G401.6 (cell line): ENCODE data around the gene IFNG.

Experiments
- FAIRE-seq: peaks from 2 replicates; lab custom pipeline; 2012; peaks lifted over from hg19 to GRCh38; lab: Jason Lieb, UNC

IFNG gene

DNA sequence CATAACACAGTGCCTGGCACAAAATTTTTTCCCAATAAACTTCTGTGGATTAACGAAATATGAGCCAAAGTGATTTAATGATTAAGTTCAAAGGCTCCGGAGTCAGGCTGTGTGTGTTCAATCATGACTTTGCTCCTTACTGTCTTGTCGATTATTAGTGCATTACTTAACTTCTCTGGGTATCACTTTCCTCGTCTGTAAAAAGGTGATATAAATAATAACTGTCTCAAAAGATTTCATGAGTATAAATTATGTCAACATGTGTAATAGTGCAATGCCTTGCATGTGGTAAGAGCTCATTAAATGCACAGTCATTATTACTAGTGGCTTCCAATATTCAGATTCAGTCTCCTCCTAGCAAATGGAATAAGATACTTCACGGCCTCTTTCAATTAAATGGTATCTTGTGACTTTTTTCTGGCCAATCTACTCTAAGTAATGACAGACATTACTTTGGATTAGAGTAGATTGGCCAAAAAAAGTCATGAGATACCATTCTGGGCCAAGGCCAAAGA lies 6.8 kb upstream of the IFNG start:
- no peak for FAIRE-seq

DNA sequence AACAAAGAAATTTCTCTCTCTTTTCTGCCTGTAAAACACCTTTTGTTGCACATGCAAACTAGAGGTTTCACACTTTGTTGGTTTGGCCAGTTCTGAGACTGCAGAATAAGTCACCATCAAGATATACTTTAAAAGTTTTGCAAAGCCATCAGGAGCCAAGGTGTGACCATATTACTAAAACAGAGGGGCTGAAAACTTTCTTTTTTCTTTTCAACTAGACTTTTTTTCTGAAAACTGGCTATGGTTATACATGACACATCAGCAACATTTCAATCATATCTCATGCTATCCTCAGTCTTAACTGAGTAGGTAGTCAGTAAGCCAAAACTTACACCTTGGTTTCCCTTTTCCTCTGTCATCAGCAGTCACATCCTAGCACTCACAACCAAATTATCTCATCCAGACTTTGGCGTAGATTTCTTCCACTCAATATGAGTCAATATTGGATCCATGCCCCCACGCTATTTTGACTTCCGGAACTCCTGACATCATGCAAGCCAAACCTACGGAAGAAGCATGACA lies 4.1 kb upstream of the IFNG start:
- no peak for FAIRE-seq

DNA sequence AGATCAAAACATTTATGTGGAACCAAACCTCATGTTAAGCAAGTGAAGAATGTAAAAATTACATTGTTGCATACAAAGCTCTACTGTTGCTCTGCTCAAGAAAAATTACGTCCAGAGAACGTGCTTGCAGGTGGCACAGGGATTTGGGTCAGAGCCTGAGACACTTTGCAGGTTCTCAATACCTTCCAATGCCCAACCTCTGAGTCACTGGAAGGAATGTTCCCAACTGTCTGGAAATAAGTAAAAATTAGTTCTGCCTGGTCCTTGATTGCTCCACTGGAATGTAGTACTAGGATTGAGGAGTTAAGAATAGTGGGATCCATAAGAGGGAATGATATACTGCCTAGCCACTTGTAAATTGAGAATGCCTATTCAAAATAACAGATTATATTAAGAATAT lies 2.8 kb upstream of the IFNG start:
- no peak for FAIRE-seq

DNA sequence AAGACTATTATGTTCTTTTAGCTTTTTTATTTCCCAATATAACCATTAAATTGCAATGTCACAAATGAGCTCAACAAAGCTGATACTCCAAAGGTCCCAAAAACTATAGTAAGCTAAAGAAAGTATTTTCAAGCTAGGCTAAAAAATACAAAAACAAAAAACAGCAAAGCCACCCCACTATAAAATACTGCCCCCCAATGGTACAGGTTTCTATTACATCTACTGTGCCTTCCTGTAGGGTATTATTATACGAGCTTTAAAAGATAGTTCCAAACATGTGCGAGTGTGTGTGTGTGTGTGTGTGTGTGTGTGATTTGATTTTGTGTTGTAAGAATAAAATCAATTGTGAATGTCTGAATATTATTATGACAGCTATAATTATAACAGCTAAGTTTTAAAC lies 1.1 kb downstream of the IFNG start:
- FAIRE-seq = peak; percentile 74

DNA sequence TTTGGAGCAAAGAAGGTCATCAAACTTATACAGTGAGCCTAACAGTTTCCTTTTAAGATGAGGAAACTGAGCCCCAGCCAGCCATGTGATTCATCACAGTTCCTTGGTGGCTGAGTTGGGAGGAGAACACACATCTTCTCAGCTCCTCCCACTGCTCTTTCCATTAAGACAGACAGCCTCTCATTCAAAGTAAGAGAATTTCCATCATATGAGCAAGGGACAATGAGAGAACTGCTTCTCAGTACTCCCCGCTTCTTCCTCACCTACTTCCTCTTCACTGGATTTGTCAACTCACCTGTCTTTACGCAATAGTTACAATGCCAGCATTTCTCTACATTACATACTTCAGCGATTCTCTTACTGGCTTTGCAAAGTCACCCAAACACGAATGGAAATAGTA lies 2.2 kb downstream of the IFNG start:
- FAIRE-seq = no peak

- FAIRE-seq = no peak
Observed at GRCh38 chr12:68156636-68157035, 2.9 kb downstream of the IFNG start.

- no peak for FAIRE-seq
Observed at GRCh38 chr12:68154779-68155178, 4.8 kb downstream of the IFNG start.

DNA sequence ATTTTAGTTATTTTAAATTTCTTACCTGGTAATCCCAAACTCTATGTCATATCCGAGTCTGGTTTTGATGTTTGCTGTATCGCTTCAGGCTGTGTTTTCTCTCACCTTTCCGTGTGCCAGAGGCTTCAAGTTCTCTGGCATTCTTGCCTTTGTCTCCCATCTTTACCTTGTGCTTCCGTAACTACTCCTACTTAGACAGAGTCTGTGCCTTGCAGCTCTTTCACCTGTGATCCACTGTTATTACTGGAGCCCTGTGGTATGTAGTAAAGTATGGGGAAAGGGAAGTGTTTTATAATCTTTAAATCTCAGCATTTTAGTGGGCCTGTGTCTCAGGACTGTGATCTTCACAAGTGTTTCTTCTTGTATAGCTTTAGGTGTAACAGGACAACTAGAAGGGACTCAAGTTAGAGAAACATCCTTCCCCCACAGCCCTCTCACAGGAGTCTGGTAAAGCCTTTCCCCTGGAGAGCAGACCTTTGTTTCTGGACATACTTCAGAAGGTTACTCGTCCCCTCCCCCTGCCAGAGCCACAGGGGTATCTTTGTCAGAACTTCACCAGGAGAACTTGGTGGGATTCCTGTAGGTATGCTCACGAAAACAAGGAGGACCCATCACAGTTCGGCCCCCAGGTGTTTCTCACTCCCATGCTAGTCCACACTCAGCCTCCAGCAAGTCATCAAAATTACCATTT lies 11.1 kb downstream of the IFNG start:
- FAIRE-seq = no peak

- FAIRE-seq = no peak
Observed at GRCh38 chr12:68140556-68140955, 19.0 kb downstream of the IFNG start.

- FAIRE-seq = no peak
Observed at GRCh38 chr12:68139941-68140340, 19.6 kb downstream of the IFNG start.

DNA sequence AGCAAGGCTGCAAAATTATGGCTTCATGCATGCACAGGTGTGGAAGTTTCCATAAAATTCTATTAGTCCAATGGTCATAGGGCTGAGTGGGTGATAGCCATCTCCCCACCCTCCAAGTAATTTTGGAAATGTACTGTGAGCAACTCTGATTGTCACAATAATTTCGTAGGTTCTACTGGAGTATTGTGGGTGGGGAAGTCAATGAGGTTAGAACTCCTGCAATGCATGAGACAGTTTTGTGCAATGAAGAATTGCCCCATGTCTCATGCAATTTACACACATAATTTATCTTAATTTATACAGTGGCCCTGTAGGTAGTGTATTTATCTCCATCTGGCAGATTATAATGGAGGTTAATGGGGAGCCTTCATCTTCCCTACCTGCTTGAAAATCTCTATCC lies 20.5 kb downstream of the IFNG start:
- FAIRE-seq = no peak

GRCh38 chr12:68138480-68138879 lies 21.1 kb downstream of the IFNG start:
- no peak for FAIRE-seq

DNA sequence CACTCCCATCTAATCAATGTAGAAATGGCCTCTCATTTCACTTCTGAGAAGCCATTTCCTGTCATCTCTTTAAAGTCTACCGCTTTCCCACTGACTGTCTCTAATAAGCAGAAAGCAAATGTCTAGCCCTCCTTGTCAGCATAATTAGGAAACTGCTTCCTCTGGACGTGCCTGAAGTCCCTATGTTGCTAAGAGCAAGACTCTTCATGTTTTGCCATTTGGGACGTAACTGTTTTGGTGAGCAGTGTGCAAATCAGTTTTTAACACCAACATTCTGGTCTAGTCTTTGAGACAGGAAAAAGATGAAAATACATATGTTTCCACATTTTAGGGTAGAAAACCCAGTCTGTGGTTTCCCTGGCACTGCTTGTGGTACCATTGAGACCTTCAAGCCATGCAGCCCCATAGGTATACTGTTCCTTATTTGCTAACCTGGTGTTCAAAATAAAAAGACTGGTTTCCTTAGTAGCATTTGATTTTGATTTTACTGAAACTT lies 22.2 kb downstream of the IFNG start:
- no peak for FAIRE-seq

GRCh38 chr12:68135520-68135919 lies 24.0 kb downstream of the IFNG start:
- FAIRE-seq = no peak

- FAIRE-seq = no peak
Observed at GRCh38 chr12:68131867-68132414, 27.6 kb downstream of the IFNG start.

GRCh38 chr12:68129979-68130378 lies 29.6 kb downstream of the IFNG start:
- no peak for FAIRE-seq

- FAIRE-seq = no peak
Observed at GRCh38 chr12:68122236-68122920, 37.2 kb downstream of the IFNG start.

- no peak for FAIRE-seq
Observed at GRCh38 chr12:68121143-68121542, 38.4 kb downstream of the IFNG start.

GRCh38 chr12:68119724-68120211 lies 39.8 kb downstream of the IFNG start:
- FAIRE-seq = no peak

DNA sequence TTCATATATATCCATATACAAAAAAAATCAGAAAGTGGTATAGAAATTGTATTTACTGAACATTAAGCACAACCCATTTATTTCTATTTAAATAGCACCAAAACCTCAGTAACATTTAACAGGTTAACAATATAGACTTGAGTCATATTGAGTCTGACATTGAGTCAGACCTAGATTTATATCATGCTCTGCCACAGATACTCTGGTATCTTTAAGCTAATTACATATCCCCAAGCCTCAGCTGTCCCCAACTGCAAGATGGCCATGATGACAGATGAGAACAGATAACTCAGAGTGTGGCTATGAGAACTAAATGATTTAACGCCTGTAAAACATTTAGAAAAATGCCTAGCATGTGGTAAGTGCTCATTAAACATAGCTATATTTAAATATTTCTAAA lies 40.3 kb downstream of the IFNG start:
- no peak for FAIRE-seq

DNA sequence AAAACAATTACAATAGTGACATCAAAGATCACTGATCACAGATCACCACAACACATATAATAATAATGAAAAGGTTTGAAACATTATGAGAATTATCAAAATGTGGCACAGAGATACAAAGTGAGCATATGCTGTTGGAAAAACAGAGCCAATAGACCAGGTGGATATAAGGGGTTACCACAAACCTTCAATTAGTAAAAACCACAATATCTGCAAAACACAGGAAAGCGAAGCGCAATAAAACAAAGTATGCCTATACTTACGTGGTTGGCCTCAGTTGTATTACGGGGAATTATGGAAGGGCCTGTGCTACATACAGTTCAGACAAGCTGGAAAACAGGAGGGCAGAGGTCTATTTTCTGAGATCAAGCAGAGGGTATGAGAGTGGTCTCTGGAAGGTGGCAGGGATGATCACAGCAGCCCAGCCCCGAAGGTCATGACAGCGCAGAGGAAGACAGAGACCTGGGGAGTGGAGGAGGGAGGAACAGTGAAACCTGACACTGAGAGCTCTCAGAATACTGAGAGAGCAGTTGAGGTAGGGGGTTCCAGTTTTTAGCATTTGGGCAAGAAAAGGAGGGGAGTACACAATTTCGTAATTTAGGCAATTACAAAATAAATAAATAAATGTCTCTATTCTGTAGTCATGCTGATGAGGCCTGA lies 41.3 kb downstream of the IFNG start:
- no peak for FAIRE-seq

- FAIRE-seq = no peak
Observed at GRCh38 chr12:68117661-68118060, 41.9 kb downstream of the IFNG start.

- FAIRE-seq = no peak
Observed at GRCh38 chr12:68115281-68115680, 44.3 kb downstream of the IFNG start.
